ENCODE data around the gene UBAP1.
"Not testable (repeated sequence)": the region's sequence is repeated elsewhere in the genome, so short reads cannot be mapped to it uniquely, and the experiment has no call there.

The UBAP1 gene

GRCh38 chr9:34203275-34203991, 24.6 kb downstream of the UBAP1 start:
- ChIA-PET POLR2A (no interaction called here), CTCF (interaction anchor here (1.6 to 1.8 kb wide), 2 partner anchors 19 to 50 kb away, joined by 4 to 6 read pairs; no protein-coding TSS in a partner anchor)
- no peak overlapping the region for H3K4me3 ChIP-seq (ENCODE audit: low read depth, low read length)
- TF ChIP-seq CTCF (IDR thresholded peaks at IDR 0.05; ENCODE audit: insufficient read depth, low read length, missing control alignments): no peak
- no peak for DNase-seq (ENCODE audit: low read depth, low spot score)

DNA sequence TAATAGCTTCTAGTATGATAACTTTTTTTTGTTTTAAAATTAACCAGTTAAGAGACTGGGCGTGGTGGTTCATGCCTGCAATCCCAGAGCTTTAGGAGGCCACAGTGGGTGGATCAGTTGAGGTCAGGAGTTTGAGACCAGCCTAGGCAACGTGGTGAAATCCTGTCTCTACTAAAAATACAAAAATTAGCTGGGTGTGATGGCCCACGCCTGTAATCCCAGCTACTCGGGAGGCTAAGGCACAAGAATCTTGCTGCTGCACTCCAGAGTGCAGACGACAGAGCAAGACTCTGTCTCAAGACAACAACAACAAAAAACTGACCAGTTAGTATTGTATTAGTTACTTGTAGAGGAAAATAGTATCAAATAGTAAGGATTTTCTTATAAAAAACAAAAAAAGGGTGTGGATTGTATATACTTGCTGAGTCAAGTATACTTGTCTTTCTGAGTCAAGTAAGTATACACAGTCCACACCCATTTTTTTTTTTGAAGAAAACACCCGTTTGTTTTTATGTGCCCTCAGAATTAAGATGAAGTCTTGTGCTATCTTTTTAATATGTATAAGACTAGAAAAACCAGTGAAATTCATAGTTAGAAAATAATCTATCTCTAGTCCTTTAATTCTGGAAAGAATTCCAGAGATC, 25.3 kb downstream of the UBAP1 start:
- TF ChIP-seq CTCF (IDR thresholded peaks at IDR 0.05; ENCODE audit: insufficient read depth, low read length, missing control alignments): no peak
- no peak for DNase-seq (ENCODE audit: low read depth, low spot score)
- ChIA-PET CTCF (interaction anchor here (1.8 kb wide), 1 partner anchor 49 kb away, joined by 6 read pairs; no protein-coding TSS in a partner anchor), POLR2A (no interaction called here)
- no peak overlapping the region for H3K4me3 ChIP-seq (ENCODE audit: low read depth, low read length)

- H3K4me3 ChIP-seq (ENCODE audit: low read depth, low read length): no peak overlapping the region
- no peak for DNase-seq (ENCODE audit: low read depth, low spot score)
- ChIA-PET POLR2A (no interaction called here), CTCF (interaction anchor here (1.0 to 1.8 kb wide), 2 partner anchors 14 to 48 kb away, joined by 7 to 9 read pairs; no protein-coding TSS in a partner anchor)
- TF ChIP-seq CTCF (IDR thresholded peaks at IDR 0.05; ENCODE audit: insufficient read depth, low read length, missing control alignments): no peak
These were observed 26.3 kb downstream of the UBAP1 start for GRCh38 chr9:34205102-34205501.

DNA sequence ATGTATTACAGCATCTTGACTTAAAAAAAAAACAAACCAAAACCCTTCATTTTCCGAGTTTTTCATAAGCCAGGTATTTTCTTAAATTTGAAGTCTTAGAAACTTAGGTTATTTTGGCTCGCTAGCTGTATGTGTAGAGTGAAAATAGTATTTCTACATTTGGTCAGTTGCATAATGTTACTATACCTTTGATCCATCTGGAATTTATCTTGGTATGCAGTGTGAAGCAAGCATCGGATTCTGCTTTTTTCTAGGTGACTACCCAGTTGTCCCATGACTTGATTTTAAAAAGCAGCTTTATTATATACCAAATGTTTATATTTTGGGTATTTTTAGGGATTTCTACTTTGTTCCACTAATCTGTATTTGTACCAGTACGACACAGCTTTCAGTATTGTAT, 27.7 kb downstream of the UBAP1 start:
- DNase-seq (ENCODE audit: low read depth, low spot score): no peak
- POLR2A ChIA-PET: no interaction called here
- no peak for TF ChIP-seq CTCF (IDR thresholded peaks at IDR 0.05; ENCODE audit: insufficient read depth, low read length, missing control alignments)
- CTCF ChIA-PET: interaction anchor here (0.8 to 1.8 kb wide), 3 partner anchors 33 to 47 kb away, joined by 3 to 9 read pairs (median 4); no protein-coding TSS in a partner anchor
- H3K4me3 ChIP-seq (ENCODE audit: low read depth, low read length): no peak overlapping the region

DNA sequence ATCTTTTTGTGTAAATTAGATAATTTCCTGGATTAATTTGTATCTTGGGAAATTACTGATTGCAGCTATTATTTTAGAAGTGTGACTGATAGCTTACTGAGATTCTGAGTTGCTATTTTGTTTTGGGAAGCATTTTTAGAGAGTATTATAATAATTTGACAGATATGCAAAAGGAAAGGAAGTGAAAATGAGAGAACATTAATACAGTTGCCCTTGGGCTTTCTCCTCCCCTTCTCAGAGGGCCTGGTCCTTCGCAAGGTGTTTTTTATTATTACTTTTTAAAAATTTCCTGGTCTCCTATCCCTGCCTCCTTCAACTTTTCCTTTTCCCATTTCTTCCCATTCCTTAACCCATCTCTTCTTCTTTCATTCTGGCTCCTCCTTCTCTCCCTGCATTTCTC, 32.6 kb downstream of the UBAP1 start:
- no peak for DNase-seq (ENCODE audit: low read depth, low spot score)
- POLR2A ChIA-PET: no interaction called here
- CTCF ChIA-PET: interaction anchor here (1.8 to 3.2 kb wide), 2 partner anchors 10 to 41 kb away, joined by 5 to 22 read pairs; no protein-coding TSS in a partner anchor
- no peak for TF ChIP-seq CTCF (IDR thresholded peaks at IDR 0.05; ENCODE audit: insufficient read depth, low read length, missing control alignments)
- no peak overlapping the region for H3K4me3 ChIP-seq (ENCODE audit: low read depth, low read length)

GRCh38 chr9:34214354-34215000, 35.6 kb downstream of the UBAP1 start:
- H3K4me3 ChIP-seq (ENCODE audit: low read depth, low read length); POLR2A ChIA-PET; DNase-seq (ENCODE audit: low read depth, low spot score); CTCF ChIA-PET: not testable (repeated sequence)

Data from AG04449 (cell line).